Osteoblast (primary cell): Measurements from ENCODE around the gene KRAS. TPM values are rescaled to one million over a fixed set of nuclear protein-coding genes. Genes with fewer than 3 reads are reported as not detected.

Experiments
- DNase-seq: peaks from one replicate; pipeline ENCODE4 v3.0.0; 2011; ENCODE audit warnings: low spot score, mixed read lengths; ENCODE audit not compliant: insufficient read length; ENCODE audit errors: missing footprints
- H2AFZ ChIP-seq: 2 replicates; pipeline ENCODE4 v1.6.0; 2011; ENCODE audit warnings: mild to moderate bottlenecking, low read length
- H3K27ac ChIP-seq: 2 replicates; pipeline ENCODE4 v1.5.1; 2011; ENCODE audit warnings: mild to moderate bottlenecking, low read depth, low read length, moderate library complexity
- H3K27me3 ChIP-seq: 2 replicates; pipeline ENCODE4 v1.6.0; 2012; ENCODE audit warnings: mild to moderate bottlenecking, control low read depth, inconsistent platforms, low read length, moderate library complexity; ENCODE audit not compliant: insufficient read depth
- H3K36me3 ChIP-seq: 2 replicates; pipeline ENCODE4 v1.5.1; 2011; ENCODE audit warnings: mild to moderate bottlenecking, low read length, control low read depth, moderate library complexity; ENCODE audit not compliant: insufficient read depth
- H3K4me1 ChIP-seq: 2 replicates; pipeline ENCODE4 v1.5.1; 2011; ENCODE audit warnings: mild to moderate bottlenecking, low read length, control low read depth, moderate library complexity; ENCODE audit not compliant: insufficient read depth
- H3K4me2 ChIP-seq: 2 replicates; pipeline ENCODE4 v1.6.0; 2011; ENCODE audit warnings: mild to moderate bottlenecking, low read length; ENCODE audit not compliant: insufficient read depth
- H3K4me3 ChIP-seq: fragments of 200-600 bp; sonication (generic); 3 replicates; pipeline ENCODE4 v1.5.1; 2012; ENCODE audit warnings: mild to moderate bottlenecking, low read length, inconsistent platforms; ENCODE audit not compliant: insufficient read depth
- H3K79me2 ChIP-seq: 2 replicates; pipeline ENCODE4 v1.6.0; 2012; ENCODE audit warnings: mild to moderate bottlenecking, low read length, control low read depth, inconsistent platforms; ENCODE audit not compliant: insufficient read depth
- H3K9me3 ChIP-seq: 2 replicates; pipeline ENCODE4 v1.5.1; 2011; ENCODE audit warnings: low read depth, low read length, control low read depth
- H4K20me1 ChIP-seq: 2 replicates; pipeline ENCODE4 v1.6.0; 2012; ENCODE audit warnings: mild to moderate bottlenecking, low read length, control low read depth; ENCODE audit not compliant: insufficient read depth
- total RNA-seq: library from RNA; depleted of rRNA; stranded (reverse); fragments of >200 nt; gene quantifications from 2 replicates; pipeline ENCODE4 v1.2.3, GENCODE V29; 2012
- TF ChIP-seq, protein P1 (sequence below): IDR thresholded peaks from 2 replicates; pipeline ENCODE4 v1.5.1; 2011; ENCODE audit warnings: mild to moderate bottlenecking, low read depth, low read length, moderate library complexity; ENCODE audit errors: extremely low read depth

Gene KRAS
- total RNA-seq, 1 donor = 18.5 TPM

GRCh38 chr12:25269701-25270100 lies 19.0 kb upstream of the KRAS start:
- no peak for DNase-seq
- H3K4me2 ChIP-seq = no peak overlapping the region
- H2AFZ ChIP-seq = no peak overlapping the region
- H3K4me1 ChIP-seq = no peaks in the 10 kb centered on the region
- H3K79me2 ChIP-seq = no peaks in the 10 kb centered on the region
- TF ChIP-seq, protein P1, sequence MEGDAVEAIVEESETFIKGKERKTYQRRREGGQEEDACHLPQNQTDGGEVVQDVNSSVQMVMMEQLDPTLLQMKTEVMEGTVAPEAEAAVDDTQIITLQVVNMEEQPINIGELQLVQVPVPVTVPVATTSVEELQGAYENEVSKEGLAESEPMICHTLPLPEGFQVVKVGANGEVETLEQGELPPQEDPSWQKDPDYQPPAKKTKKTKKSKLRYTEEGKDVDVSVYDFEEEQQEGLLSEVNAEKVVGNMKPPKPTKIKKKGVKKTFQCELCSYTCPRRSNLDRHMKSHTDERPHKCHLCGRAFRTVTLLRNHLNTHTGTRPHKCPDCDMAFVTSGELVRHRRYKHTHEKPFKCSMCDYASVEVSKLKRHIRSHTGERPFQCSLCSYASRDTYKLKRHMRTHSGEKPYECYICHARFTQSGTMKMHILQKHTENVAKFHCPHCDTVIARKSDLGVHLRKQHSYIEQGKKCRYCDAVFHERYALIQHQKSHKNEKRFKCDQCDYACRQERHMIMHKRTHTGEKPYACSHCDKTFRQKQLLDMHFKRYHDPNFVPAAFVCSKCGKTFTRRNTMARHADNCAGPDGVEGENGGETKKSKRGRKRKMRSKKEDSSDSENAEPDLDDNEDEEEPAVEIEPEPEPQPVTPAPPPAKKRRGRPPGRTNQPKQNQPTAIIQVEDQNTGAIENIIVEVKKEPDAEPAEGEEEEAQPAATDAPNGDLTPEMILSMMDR = no peak
- H3K4me3 ChIP-seq = no peak overlapping the region
- H3K27ac ChIP-seq = no peak overlapping the region
- H3K9me3 ChIP-seq = no peaks in the 10 kb centered on the region
- H3K27me3 ChIP-seq = no peaks in the 10 kb centered on the region
- H4K20me1 ChIP-seq = no peaks in the 10 kb centered on the region
- no peaks in the 10 kb centered on the region for H3K36me3 ChIP-seq

DNA sequence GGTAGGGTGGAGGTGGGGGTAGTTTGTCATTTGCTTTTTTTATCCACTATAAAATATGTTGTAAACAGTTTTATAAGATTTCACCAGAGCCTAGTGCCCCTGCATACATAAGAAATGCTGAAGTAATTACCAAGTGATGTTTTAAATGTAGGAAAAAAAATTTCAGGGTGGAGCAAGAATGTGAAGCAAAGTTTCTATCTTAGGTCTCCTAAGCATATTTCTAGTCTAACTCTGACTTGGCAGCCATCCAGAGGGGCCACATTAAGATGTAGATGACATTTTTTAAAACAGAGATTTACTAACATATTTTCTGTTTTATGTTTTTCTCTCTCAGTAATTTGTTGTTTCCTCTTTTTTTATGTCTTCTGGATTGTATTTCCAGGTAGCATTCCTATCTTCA lies 15.8 kb upstream of the KRAS start:
- TF ChIP-seq, protein P1 = no peak
- H3K36me3 ChIP-seq = no peaks in the 10 kb centered on the region
- no peak overlapping the region for H3K4me2 ChIP-seq
- no peaks in the 10 kb centered on the region for H3K9me3 ChIP-seq
- peaks cover 6% of the 10 kb centered on the region for H3K27me3 ChIP-seq
- H3K79me2 ChIP-seq = no peaks in the 10 kb centered on the region
- no peak overlapping the region for H3K27ac ChIP-seq
- no peak for DNase-seq
- H3K4me3 ChIP-seq = no peak overlapping the region
- H4K20me1 ChIP-seq = no peaks in the 10 kb centered on the region
- no peak overlapping the region for H2AFZ ChIP-seq
- H3K4me1 ChIP-seq = no peaks in the 10 kb centered on the region

- Histone ChIP-seq H3K4me3 (no peak overlapping the region), H3K9me3 (no peaks in the 10 kb centered on the region), H3K27ac (no peak overlapping the region), H3K79me2 (no peaks in the 10 kb centered on the region), H3K27me3 (peaks cover 6% of the 10 kb centered on the region), H4K20me1 (no peaks in the 10 kb centered on the region), H3K4me1 (no peaks in the 10 kb centered on the region), H3K36me3 (no peaks in the 10 kb centered on the region), H3K4me2 (no peak overlapping the region), H2AFZ (no peak overlapping the region)
- TF ChIP-seq, protein P1 = no peak
- DNase-seq = no peak
Observed at GRCh38 chr12:25264862-25265261, 14.1 kb upstream of the KRAS start.

- Histone ChIP-seq H3K4me1 (no peaks in the 10 kb centered on the region), H3K36me3 (no peaks in the 10 kb centered on the region), H4K20me1 (no peaks in the 10 kb centered on the region), H3K9me3 (no peaks in the 10 kb centered on the region), H3K4me2 (no peak overlapping the region), H3K4me3 (no peak overlapping the region), H3K27ac (no peak overlapping the region), H3K27me3 (peaks cover 6% of the 10 kb centered on the region), H2AFZ (no peak overlapping the region), H3K79me2 (no peaks in the 10 kb centered on the region)
- DNase-seq = no peak
- TF ChIP-seq, protein P1 = no peak
Observed at GRCh38 chr12:25264114-25264513, 13.4 kb upstream of the KRAS start.
